Neural cell (in vitro differentiated cells): ENCODE measurements around the gene MKNK1.

Experiments
- EP300 ChIP-seq: fragments of 450-650 bp; conservative IDR thresholded peaks from 2 replicates; pipeline ENCODE4 v1.6.1; 2014; ENCODE audit warnings: antibody characterized with exemption, mild to moderate bottlenecking, moderate library complexity; ENCODE audit not compliant: poor library complexity, severe bottlenecking
- MXI1 ChIP-seq: fragments of 450-650 bp; conservative IDR thresholded peaks from 2 replicates; pipeline ENCODE4 v1.6.1; 2014; ENCODE audit warnings: antibody characterized with exemption, mild to moderate bottlenecking; ENCODE audit not compliant: poor library complexity, severe bottlenecking
- POLR2AphosphoS5 ChIP-seq: IDR thresholded peaks from 2 replicates; pipeline ENCODE4 v1.6.1; 2012
- TF ChIP-seq, protein P1 (sequence below): fragments of 450-650 bp; IDR thresholded peaks from 2 replicates; pipeline ENCODE4 v1.5.1; 2014; ENCODE audit warnings: antibody characterized with exemption, mild to moderate bottlenecking, moderate library complexity; ENCODE audit not compliant: poor library complexity, severe bottlenecking
- TF ChIP-seq, protein P2 (sequence below): IDR thresholded peaks from 2 replicates; pipeline ENCODE4 v1.6.1; 2012; ENCODE audit warnings: borderline replicate concordance

DNA sequence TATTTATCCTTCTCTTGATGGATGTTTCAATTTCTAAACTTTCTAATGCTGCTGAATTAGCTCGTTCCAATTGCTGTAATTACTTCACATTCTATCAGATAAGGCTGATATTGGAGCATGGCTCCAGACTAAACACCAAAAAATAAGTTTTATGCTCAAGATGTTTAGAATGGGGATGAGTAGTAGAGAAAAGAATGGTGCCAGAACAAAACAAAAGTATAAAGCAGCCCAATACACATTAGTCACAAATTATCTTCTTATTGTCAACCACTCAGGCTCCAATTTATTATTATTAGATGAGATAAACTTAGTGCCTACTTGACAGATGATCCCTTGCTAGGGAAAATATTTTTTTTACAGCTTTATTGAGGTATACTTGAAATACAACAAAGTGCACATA is 42.3 kb upstream of the MKNK1 start:
- TF ChIP-seq MXI1 (no peak), EP300 (no peak), POLR2AphosphoS5 (no peak)
- TF ChIP-seq, protein P1, sequence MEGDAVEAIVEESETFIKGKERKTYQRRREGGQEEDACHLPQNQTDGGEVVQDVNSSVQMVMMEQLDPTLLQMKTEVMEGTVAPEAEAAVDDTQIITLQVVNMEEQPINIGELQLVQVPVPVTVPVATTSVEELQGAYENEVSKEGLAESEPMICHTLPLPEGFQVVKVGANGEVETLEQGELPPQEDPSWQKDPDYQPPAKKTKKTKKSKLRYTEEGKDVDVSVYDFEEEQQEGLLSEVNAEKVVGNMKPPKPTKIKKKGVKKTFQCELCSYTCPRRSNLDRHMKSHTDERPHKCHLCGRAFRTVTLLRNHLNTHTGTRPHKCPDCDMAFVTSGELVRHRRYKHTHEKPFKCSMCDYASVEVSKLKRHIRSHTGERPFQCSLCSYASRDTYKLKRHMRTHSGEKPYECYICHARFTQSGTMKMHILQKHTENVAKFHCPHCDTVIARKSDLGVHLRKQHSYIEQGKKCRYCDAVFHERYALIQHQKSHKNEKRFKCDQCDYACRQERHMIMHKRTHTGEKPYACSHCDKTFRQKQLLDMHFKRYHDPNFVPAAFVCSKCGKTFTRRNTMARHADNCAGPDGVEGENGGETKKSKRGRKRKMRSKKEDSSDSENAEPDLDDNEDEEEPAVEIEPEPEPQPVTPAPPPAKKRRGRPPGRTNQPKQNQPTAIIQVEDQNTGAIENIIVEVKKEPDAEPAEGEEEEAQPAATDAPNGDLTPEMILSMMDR: no peak
- TF ChIP-seq, protein P2, sequence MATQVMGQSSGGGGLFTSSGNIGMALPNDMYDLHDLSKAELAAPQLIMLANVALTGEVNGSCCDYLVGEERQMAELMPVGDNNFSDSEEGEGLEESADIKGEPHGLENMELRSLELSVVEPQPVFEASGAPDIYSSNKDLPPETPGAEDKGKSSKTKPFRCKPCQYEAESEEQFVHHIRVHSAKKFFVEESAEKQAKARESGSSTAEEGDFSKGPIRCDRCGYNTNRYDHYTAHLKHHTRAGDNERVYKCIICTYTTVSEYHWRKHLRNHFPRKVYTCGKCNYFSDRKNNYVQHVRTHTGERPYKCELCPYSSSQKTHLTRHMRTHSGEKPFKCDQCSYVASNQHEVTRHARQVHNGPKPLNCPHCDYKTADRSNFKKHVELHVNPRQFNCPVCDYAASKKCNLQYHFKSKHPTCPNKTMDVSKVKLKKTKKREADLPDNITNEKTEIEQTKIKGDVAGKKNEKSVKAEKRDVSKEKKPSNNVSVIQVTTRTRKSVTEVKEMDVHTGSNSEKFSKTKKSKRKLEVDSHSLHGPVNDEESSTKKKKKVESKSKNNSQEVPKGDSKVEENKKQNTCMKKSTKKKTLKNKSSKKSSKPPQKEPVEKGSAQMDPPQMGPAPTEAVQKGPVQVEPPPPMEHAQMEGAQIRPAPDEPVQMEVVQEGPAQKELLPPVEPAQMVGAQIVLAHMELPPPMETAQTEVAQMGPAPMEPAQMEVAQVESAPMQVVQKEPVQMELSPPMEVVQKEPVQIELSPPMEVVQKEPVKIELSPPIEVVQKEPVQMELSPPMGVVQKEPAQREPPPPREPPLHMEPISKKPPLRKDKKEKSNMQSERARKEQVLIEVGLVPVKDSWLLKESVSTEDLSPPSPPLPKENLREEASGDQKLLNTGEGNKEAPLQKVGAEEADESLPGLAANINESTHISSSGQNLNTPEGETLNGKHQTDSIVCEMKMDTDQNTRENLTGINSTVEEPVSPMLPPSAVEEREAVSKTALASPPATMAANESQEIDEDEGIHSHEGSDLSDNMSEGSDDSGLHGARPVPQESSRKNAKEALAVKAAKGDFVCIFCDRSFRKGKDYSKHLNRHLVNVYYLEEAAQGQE: no peak
